ENCODE data around the gene CHMP2A. TPM values are rescaled to one million over a fixed set of nuclear protein-coding genes. Genes with fewer than 3 reads are reported as not detected.

The CHMP2A gene
- total and polyA plus RNA-seq, 2 of the 13 experiments (the other 11 are each of a cell fraction or from before 2014, with no cell fraction given), result 49.7 to 55.0 TPM

DNA sequence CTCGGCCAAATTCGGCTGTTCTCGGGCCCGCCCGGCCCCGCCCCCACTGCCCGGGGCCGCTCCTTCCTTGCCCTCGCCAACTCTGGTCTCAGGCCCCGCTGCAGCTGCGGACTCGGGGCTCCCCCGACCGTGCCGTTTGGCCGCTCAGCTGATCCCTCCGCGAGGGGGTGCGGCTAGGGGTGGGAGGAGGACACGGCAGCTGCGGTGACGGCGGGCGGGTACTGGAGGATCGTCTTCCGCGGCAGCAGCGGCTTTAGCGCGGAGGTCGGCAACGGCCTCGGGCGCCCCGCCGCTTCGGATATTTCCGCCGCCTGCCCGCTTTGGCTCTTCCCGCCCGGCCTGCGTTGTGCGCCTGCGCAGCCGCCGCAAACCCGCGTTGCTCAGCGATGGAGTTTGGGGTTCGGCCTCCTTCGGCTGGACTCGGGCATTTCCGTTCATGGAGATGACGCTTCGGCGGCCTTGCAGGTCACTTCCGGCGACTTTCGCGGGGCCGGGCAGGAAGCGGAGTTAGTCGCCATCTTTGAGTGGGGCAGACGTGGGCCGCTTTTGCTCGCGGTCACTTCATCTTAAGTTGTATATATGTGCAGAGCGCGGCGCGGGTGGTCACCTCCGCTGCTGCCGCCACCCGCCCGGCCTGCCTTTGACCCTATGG is 3.8 kb upstream of the CHMP2A start (continued):
- TF ChIP-seq, protein P1, sequence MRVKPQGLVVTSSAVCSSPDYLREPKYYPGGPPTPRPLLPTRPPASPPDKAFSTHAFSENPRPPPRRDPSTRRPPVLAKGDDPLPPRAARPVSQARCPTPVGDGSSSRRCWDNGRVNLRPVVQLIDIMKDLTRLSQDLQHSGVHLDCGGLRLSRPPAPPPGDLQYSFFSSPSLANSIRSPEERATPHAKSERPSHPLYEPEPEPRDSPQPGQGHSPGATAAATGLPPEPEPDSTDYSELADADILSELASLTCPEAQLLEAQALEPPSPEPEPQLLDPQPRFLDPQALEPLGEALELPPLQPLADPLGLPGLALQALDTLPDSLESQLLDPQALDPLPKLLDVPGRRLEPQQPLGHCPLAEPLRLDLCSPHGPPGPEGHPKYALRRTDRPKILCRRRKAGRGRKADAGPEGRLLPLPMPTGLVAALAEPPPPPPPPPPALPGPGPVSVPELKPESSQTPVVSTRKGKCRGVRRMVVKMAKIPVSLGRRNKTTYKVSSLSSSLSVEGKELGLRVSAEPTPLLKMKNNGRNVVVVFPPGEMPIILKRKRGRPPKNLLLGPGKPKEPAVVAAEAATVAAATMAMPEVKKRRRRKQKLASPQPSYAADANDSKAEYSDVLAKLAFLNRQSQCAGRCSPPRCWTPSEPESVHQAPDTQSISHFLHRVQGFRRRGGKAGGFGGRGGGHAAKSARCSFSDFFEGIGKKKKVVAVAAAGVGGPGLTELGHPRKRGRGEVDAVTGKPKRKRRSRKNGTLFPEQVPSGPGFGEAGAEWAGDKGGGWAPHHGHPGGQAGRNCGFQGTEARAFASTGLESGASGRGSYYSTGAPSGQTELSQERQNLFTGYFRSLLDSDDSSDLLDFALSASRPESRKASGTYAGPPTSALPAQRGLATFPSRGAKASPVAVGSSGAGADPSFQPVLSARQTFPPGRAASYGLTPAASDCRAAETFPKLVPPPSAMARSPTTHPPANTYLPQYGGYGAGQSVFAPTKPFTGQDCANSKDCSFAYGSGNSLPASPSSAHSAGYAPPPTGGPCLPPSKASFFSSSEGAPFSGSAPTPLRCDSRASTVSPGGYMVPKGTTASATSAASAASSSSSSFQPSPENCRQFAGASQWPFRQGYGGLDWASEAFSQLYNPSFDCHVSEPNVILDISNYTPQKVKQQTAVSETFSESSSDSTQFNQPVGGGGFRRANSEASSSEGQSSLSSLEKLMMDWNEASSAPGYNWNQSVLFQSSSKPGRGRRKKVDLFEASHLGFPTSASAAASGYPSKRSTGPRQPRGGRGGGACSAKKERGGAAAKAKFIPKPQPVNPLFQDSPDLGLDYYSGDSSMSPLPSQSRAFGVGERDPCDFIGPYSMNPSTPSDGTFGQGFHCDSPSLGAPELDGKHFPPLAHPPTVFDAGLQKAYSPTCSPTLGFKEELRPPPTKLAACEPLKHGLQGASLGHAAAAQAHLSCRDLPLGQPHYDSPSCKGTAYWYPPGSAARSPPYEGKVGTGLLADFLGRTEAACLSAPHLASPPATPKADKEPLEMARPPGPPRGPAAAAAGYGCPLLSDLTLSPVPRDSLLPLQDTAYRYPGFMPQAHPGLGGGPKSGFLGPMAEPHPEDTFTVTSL (CRISPR knock-in tag; IDR thresholded peaks at IDR 0.05; ENCODE audit: borderline replicate concordance), result no peak
- TF ChIP-seq, protein P2, sequence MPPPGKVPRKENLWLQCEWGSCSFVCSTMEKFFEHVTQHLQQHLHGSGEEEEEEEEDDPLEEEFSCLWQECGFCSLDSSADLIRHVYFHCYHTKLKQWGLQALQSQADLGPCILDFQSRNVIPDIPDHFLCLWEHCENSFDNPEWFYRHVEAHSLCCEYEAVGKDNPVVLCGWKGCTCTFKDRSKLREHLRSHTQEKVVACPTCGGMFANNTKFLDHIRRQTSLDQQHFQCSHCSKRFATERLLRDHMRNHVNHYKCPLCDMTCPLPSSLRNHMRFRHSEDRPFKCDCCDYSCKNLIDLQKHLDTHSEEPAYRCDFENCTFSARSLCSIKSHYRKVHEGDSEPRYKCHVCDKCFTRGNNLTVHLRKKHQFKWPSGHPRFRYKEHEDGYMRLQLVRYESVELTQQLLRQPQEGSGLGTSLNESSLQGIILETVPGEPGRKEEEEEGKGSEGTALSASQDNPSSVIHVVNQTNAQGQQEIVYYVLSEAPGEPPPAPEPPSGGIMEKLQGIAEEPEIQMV (CRISPR knock-in tag; IDR thresholded peaks at IDR 0.05; ENCODE audit: low read depth), result peak; percentile 64
- no peak for TF ChIP-seq REL (CRISPR knock-in tag; conservative IDR thresholded peaks at IDR 0.05)
- peak; percentile 78; the same call in 1 of the 2 replicates for TF ChIP-seq ZNF224 (CRISPR knock-in tag; IDR thresholded peaks at IDR 0.05)
- TF ChIP-seq, protein P3, sequence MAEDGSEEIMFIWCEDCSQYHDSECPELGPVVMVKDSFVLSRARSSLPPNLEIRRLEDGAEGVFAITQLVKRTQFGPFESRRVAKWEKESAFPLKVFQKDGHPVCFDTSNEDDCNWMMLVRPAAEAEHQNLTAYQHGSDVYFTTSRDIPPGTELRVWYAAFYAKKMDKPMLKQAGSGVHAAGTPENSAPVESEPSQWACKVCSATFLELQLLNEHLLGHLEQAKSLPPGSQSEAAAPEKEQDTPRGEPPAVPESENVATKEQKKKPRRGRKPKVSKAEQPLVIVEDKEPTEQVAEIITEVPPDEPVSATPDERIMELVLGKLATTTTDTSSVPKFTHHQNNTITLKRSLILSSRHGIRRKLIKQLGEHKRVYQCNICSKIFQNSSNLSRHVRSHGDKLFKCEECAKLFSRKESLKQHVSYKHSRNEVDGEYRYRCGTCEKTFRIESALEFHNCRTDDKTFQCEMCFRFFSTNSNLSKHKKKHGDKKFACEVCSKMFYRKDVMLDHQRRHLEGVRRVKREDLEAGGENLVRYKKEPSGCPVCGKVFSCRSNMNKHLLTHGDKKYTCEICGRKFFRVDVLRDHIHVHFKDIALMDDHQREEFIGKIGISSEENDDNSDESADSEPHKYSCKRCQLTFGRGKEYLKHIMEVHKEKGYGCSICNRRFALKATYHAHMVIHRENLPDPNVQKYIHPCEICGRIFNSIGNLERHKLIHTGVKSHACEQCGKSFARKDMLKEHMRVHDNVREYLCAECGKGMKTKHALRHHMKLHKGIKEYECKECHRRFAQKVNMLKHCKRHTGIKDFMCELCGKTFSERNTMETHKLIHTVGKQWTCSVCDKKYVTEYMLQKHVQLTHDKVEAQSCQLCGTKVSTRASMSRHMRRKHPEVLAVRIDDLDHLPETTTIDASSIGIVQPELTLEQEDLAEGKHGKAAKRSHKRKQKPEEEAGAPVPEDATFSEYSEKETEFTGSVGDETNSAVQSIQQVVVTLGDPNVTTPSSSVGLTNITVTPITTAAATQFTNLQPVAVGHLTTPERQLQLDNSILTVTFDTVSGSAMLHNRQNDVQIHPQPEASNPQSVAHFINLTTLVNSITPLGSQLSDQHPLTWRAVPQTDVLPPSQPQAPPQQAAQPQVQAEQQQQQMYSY (CRISPR knock-in tag; IDR thresholded peaks at IDR 0.05), result no peak
- TF ChIP-seq, protein P4, sequence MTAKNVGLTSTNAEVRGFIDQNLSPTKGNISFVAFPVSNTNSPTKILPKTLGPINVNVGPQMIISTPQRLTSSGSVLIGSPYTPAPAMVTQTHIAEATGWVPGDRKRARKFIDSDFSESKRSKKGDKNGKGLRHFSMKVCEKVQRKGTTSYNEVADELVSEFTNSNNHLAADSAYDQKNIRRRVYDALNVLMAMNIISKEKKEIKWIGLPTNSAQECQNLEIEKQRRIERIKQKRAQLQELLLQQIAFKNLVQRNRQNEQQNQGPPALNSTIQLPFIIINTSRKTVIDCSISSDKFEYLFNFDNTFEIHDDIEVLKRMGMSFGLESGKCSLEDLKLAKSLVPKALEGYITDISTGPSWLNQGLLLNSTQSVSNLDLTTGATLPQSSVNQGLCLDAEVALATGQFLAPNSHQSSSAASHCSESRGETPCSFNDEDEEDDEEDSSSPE (CRISPR knock-in tag; IDR thresholded peaks at IDR 0.05), result peak; percentile 85
- no peak; the same call in 1 of the 2 replicates for TF ChIP-seq ZNF510 (CRISPR knock-in tag; IDR thresholded peaks at IDR 0.05; ENCODE audit: low read depth)
- TF ChIP-seq MTA3 (CRISPR knock-in tag; IDR thresholded peaks at IDR 0.05), result no peak
- TF ChIP-seq MED1 (CRISPR knock-in tag; IDR thresholded peaks at IDR 0.05), result peak; percentile 54
- 0 out of 2 replicates have a peak, but pooled peaks have one; percentile 34 for TF ChIP-seq ZNF17 (CRISPR knock-in tag; IDR thresholded peaks at IDR 0.05)
- no peak for TF ChIP-seq ZSCAN22 (CRISPR knock-in tag; IDR thresholded peaks at IDR 0.05)
- no peak for TF ChIP-seq SNAPC2 (CRISPR knock-in tag; IDR thresholded peaks at IDR 0.05)
- 0 out of 2 replicates have a peak, but pooled peaks have one; percentile 8 for TF ChIP-seq TGIF2 (CRISPR knock-in tag; IDR thresholded peaks at IDR 0.05)
- TF ChIP-seq NFYB (CRISPR knock-in tag; IDR thresholded peaks at IDR 0.05), result no peak
- peak; percentile 64; the same call in 1 of the 2 replicates for TF ChIP-seq HNRNPUL1 (IDR thresholded peaks at IDR 0.05; ENCODE audit: low read depth, low read length)
- 0 out of 2 replicates have a peak, but pooled peaks have one; percentile 38 for TF ChIP-seq NFKBIZ (CRISPR knock-in tag; IDR thresholded peaks at IDR 0.05)
- TF ChIP-seq TCF7 (IDR thresholded peaks at IDR 0.05; ENCODE audit: low read depth), result no peak
- no peak; the same call in 1 of the 2 replicates for TF ChIP-seq ZNF546 (CRISPR knock-in tag; conservative IDR thresholded peaks at IDR 0.05)
